ENCODE results near the gene GHRHR.
A peak's percentile ranks its signal among the peaks of the same experiment; 100 is the strongest.

The GHRHR gene

GRCh38 chr7:30928254-30928872 lies 35.4 kb upstream of the GHRHR start:
- DNase-seq (ENCODE audit: low read depth), result no peak

DNA sequence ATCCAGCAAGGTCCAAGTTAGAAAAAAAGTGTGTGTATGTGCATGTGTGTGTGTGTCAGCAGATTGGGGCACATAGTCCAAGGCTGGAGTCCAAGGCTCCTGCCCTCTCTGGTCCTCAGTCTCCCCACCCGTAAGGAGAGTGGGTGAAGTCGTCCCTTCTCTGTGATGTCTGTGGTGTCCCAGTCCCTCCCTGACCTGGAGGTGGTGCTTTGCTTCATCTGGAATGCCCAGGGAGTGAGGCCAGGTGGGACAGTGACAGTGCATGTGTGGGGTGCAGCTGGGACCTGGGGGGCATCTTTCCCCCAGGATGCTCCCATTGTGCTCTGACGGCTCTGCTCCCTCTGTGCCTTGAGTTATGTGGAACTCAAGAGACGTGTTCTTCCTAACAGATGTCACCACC lies 34.1 kb upstream of the GHRHR start:
- DNase-seq (ENCODE audit: low read depth), result no peak

- DNase-seq (ENCODE audit: low read depth), result no peak
These were observed 33.1 kb upstream of the GHRHR start for GRCh38 chr7:30930621-30931020.

- DNase-seq (ENCODE audit: low read depth), result no peak
These were observed 32.4 kb upstream of the GHRHR start for GRCh38 chr7:30931161-30931928.

DNA sequence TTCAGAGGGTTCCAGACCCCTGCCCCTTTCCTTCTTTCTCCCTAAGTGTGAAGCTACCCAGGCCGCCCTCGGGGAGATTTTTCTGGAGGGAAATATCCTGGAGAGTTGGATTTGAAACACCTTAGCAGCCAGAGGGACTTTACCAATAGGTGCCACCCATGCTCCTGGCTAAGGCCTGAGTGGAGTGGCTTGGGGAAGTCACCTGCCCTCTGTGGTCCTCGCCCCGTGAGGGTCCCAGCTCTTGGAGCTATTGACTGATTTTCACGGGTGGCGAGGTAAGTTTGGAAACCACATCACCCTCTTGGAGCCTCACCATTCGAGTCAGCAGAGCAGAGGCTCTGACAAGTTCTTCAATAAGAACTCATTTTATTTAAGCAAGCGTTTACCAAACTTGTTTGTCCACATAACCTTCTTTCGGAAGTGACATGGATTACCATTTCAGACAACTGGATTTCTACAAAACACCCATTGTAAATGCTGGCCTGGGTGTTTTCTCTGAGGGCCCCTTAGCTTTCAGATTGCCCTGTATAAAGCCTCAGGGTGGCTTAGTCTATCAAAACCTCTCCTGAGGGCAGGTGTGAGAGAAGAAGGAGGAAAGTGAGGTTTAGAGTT lies 31.7 kb upstream of the GHRHR start:
- DNase-seq (ENCODE audit: low read depth), result no peak

- DNase-seq (ENCODE audit: low read depth), result no peak
These were observed 31.2 kb upstream of the GHRHR start for GRCh38 chr7:30932562-30932961.

GRCh38 chr7:30933124-30933974 lies 30.4 kb upstream of the GHRHR start:
- no peak for DNase-seq (ENCODE audit: low read depth)

DNA sequence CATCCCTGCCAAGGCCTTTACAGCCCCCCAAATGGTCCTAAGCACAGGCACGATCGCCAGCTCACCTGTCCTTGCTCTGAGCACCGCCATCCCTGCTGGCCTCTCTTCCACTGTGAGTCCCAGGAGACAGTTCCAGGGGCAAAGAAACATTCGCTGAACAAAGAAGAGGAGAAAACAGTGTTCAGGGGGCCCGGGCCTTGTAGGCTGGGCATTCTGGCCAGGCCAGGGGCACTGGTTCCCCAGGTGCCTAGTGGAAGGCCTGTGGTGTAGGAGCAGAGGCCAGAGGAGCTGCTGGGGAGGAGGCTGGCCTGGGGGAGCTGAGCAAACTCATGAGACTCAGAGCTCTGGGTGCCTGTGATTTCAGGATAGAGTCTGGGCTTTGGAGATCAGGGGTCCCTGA lies 29.5 kb upstream of the GHRHR start:
- DNase-seq (ENCODE audit: low read depth), result no peak

DNA sequence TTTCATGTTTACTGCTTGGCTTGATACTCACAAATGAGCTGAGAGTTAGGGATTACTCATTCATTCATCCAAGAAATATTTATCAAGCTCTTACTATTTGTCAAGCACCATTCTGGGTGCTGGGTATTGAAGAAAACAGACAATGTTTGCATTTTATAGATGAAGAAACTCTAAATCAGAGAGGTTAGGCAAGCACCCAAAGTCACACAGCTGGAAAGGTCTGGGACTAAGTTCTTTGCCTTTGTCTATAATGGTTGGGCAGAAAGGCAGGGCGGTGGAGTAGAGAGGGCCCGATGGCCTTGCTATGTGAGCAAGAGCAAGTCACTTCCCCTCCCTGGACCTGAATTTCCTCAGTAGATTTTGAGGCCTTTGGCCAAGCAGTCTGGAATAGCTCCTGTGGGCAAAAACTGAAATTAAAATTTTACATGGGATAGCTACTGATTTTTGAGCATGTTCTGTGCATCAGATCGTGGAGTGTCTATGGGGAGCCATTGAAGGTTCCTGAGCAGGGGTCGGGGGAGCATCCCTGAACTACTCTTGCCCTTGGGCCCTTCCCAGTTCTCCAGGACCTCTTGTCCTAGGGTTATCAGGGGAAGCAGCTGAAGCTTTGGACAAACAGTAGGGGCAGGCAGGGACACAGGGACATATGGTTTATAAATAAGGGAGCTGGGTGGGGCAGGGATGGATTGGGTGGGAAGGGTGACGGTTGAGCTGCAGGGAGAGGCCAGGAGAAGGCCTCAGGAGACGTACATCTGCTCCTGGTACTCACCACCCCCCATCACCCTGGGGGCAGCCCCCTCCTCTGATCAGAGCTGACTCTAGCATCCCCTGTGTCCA lies 28.8 kb upstream of the GHRHR start:
- no peak for DNase-seq (ENCODE audit: low read depth)

GRCh38 chr7:30935569-30935877 lies 28.2 kb upstream of the GHRHR start:
- DNase-seq (ENCODE audit: low read depth), result no peak

- no peak for DNase-seq (ENCODE audit: low read depth)
These were observed 27.0 kb upstream of the GHRHR start for GRCh38 chr7:30936650-30937245.

GRCh38 chr7:30937416-30937815 lies 26.3 kb upstream of the GHRHR start:
- no peak for DNase-seq (ENCODE audit: low read depth)

DNA sequence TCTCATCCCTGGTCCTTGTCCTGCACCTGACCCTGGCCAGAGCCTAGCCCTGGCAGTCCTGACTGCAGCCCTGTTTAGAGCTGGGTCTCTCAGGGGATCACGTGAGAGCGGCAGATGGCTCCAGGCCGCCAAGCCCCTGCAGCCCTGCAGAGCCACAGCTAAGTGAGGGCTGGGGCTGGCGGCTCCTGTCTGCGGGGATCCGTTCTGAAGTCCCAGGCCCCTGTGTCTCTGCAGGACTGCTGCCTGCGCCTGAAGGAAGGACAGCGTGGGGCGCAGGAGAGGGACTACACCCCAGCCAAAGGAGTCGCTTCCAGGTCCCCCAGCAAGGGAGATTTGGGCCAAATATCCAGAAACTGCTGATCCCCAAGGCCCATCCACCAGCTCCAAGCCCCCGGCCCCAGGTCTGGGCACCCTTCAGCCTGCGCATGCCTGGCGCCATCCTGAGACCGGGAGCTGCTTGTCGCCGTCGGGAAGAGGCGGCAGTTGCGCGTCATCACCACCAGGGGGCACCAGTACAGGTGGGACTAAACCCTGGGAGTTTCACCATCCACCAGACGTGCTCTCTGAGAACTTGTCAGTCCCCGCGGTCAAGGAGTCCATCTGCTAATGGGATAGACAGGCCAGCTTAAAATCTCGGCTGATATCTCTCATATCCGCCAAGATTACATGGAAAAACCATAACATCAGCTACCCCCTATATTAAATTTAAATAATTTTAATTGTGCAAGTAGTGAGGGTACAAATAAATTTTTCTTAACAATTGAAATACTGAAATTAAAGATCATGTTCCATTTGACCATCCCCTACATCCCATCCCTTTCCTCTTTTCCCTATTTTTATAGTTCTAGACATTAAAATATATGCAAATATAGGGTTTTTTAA lies 25.1 kb upstream of the GHRHR start:
- DNase-seq (ENCODE audit: low read depth), result peak; percentile 18

DNA sequence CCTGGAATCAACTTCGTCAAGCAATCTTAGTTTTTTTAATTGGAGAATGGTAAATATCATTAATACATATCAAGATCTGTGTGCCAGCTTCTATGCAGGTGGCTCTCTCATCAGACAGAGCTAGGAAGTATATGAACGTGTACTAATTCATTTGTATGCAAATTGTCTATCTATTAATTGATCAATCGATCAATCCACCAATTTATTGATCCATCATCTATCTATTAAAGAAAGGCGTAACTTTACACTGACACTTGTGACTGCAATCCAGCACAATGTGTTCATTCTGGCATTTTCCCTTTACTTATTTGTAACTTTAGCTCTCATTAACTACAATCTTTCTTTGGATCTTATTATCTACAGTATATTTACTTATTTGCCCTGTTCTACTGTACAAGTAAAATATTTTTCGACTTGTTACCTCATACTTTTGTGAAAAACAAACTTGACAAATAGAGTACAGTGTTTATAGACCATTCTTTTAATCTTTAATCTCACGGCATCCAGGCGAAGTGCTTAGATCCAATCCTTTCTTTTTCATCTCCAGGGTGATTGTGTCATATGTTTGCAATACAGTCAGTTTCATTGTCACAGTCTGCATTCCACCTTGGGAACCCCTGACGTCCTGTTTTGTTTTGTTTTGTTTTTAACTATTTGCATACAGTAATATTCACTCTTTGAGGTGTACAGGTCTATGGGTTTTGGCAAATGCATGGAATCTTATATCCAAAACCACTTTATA lies 22.0 kb upstream of the GHRHR start:
- DNase-seq (ENCODE audit: low read depth), result no peak

GRCh38 chr7:30950197-30950596 lies 13.6 kb upstream of the GHRHR start:
- DNase-seq (ENCODE audit: low read depth), result no peak

- DNase-seq (ENCODE audit: low read depth), result no peak
These were observed 8.8 kb upstream of the GHRHR start for GRCh38 chr7:30954914-30955313.

GRCh38 chr7:30956704-30957103 lies 7.0 kb upstream of the GHRHR start:
- DNase-seq (ENCODE audit: low read depth), result no peak

DNA sequence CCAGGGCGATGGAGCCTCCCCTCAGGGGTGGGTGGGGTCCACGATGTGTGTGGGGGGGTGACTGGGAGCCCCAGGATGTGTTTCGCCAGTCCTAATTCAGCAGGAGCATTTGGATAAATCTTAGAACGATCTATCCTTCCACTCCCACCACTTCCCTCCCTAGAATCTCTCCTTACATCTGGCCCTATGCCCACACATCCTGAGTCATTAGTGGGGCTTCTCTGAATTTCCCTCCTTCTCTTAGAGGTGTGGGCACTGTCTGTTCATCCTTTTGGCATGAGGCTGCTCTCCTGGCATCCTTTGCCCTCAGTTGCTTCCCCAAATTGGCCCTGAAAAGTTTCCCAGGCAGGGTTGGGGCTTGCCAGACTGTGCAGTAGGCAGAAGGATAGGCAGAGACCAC lies 1.6 kb downstream of the GHRHR start:
- no peak for DNase-seq (ENCODE audit: low read depth)

DNA sequence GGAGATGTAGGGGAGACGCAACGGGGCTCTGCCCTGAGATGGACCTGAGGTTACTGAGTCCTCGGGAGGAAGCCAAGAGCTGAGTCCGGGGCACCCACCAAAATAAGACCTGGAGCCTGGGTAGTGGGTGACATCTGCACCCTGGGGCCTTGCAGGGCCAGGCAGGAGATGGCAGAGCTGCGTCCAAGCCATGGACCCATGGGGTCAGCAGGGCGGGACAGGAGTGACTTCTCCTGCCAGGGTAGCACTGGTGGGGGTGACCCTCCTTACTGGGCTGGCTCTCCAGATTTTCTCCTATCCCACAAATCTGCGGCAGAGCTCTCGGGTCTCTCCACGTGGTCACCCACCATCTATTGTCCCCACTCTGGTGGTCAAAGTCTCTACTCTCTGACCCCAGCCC lies 2.1 kb downstream of the GHRHR start:
- DNase-seq (ENCODE audit: low read depth), result no peak

- no peak for DNase-seq (ENCODE audit: low read depth)
These were observed 4.5 kb downstream of the GHRHR start for GRCh38 chr7:30968294-30968693.

Measured in stimulated activated CD8-positive, alpha-beta memory T cell treated with anti-CD3 and anti-CD28 coated beads, Interleukin-12 subunit alpha, Interleukin-12 subunit beta, amount 100 ng/mL, for 4 hours (primary cell).